Suppressor macrophage treated with lipopolysaccharide for 1 hour (primary cell): ENCODE measurements around the gene AP3D1.
A peak's percentile ranks its signal among the peaks of the same experiment; 100 is the strongest.

Experiments used
- DNase-seq, 3 donors: peaks; one replicate each; pipeline ENCODE4 v3.0.0-alpha.2; 2020 to 2022

AP3D1 gene

GRCh38 chr19:2058570-2059421 is 92.6 kb downstream of the AP3D1 start:
- no peak for DNase-seq

DNA sequence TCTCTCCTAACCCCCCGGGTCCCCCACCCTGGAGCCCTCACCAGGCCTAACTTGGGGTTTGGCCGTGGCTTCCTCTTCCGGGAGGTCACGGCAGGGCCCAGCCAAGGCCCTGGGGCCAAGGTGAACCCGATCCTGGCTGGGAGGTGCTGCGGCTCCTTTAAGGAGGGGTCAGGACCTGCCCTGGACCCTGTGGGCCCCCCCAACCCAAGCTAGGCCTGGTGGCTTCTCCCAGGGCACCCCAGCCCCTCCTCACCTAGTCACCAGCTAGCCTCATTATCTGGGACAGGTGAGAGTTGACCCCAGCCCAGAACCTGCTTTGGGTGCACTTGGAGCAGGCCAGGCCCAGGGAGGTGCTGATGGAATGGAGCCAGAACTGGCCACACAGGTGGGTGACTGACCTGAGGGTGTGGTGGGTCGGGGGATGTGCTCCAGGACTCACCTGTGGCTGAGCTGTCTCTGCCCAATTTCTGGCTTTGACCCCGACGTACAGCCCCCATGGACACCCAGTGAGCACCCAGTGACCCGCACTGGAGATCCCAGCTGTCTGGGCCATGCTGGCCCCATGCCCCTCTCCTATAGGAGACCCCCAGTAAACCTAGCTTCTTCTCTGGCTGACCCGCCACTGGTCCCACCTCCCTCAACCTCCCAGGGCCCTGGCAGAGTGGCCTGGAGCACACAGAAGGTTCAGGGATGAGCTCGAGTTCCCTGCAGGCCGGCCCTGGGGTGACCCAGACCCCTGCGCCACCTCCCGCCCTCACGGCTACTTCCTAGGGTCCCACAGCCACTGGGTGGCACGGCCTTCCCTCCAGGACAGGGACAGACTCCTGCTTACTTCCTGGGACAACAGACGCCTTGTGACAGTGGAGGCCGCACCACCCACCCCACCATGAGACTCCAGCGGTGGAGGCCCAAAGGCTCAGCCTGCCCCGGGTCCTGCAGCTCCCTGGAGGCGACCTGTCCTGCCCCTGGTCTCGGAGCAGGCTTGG is 93.6 kb downstream of the AP3D1 start:
- no peak for DNase-seq

DNA sequence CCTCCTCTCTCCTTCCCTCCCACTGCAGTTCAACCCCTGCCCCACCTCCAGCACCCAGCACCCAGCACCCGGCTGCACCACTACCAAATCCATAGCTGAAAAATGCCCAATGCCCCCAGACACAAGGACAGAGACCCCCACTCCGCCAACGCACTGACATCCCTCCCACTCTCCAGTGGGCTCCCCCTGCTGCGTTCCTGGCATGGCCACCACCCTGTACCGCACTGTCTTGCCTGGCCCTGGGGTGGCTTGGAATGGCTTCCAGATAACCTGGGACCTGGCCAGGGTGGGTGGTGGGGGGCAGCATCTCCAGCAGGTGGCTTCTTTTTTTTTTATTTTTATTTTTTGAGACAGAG is 94.6 kb downstream of the AP3D1 start:
- DNase-seq = no peak

DNA sequence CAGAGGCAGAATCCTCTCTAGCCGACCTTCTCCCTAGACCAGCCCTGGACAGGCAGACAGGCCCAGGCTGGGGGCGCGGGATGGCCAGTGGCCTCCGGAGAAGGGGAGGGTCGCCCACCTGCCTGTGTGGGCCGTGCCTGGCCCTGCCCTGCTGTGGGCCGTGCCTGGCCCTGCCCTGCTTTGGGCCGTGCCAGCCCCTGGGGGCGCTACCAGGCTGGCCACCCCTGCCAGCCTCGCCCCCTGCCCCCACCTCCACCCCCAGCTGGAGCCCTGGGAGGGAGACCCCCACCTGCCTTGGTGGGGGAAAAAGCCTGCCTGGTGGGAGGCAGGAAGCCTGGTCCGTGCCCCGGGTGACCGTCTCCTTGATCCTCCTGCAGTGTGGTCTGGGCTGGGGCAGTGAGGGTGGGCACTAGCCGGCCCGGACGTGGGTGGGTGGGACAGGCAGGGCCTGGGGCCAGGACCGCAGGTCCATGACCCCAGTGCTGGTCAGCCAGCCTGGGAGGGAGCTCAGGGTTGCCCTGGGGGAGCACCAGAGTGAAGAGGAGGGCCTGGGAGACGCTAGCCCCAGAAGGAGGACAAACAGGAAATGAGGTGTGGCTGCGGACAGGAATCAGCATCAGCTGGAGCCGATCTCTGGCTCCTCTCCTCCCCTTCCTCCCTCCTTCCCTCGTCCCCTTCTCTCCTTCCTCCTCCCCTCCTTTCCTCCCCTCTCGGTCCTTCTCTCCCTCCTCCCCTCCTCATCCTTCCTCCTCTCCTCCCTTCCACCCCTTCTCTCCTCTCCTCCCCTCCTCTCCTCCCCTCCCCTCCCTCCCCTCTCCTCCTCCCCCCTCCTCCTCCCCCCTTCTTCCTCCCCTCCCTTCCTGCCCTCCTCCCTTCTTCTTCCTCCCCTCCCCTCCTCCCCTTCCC is 95.2 kb downstream of the AP3D1 start:
- DNase-seq = no peak

DNA sequence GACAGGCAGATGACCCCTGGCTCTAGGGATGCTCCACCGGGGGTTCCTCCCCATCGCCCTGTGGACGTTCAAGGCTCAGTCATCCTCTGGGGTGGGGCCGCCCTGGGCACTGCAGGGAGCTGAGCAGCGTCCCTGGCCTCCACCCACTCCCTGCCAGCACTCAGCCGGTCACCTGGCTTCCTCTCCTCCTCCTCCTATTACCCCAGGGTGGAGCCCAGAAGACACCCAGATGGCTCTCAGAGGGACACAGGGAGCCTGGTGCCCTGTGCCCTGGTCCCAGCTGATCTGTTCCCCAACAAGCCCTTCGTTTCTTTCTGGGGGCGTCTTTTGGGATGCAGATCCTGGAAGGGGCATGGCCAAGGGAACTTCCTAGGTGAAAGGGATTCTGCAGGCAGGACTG is 96.6 kb downstream of the AP3D1 start:
- no peak for DNase-seq

DNA sequence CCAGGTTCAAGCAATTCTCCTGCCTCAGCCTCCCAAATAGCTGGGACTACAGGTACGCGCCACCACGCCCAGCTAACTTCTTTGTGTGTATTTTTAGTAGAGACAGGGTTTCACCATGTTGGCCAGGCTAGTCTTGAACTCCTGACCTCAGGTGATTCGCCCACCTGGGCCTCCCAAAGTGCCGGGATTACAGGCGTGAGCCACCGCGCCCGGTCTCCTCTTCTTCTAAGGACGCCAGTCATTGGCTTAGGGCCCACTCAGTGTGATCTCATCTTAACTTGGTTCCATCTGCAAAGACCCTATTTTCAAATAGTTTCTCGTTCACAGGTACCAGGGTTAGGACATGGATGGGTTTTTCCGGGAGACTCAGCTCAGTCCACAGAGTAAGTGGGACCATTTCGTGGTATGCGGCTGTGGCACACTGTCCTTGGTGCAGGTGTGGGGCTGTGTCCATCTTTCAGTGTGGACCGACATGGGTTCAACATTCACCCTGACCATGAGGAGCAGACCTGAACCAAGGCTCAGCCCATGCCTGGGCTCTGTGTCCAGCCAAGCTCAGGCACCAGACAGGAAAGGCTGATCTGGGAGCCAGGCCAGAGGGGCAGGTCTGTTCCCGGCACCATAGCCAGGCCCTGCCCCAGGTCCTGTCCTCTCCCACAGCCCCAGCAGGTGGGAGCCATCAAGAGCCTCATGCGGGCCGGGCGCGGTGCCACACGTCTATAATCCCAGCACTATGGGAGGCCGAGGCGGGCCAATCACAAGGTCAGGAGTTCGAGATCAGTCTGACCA is 97.6 kb downstream of the AP3D1 start:
- no peak for DNase-seq

- no peak for DNase-seq
Observed at GRCh38 chr19:2051773-2052704, 99.3 kb downstream of the AP3D1 start.

- DNase-seq = peak; percentile 94 to 99 (median 98)
Observed at GRCh38 chr19:2050991-2051772, 100.2 kb downstream of the AP3D1 start, which contains the start of gene MKNK2. MKNK2 (minus strand) TSS chr19:2051244; CDS start chr19:2050851, 393 bp downstream.
